ENCODE data around the gene PPM1B. TPM values are rescaled to one million over a fixed set of nuclear protein-coding genes. Genes with fewer than 3 reads are reported as not detected.

PPM1B gene
- total and polyA plus RNA-seq, 2 donors (not counting 1 experiment from before 2014, with no cell fraction given), result 15.3 to 81.4 TPM

- peaks cover 43 to 72% of the 10 kb centered on the region in 2 donors for H3K4me1 ChIP-seq (ENCODE audit: control insufficient read depth in 2 of 2, insufficient read depth in 2 of 2, low read length in 2 of 2)
- peaks cover 90% of the 10 kb centered on the region for H4K20me1 ChIP-seq (ENCODE audit: control insufficient read depth, insufficient read depth, low read length, poor library complexity, severe bottlenecking)
- H3K4me1 Mint-ChIP-seq, result peaks cover 69% of the 10 kb centered on the region
- no peaks in the 10 kb centered on the region for H3K27me3 Mint-ChIP-seq
- H3K79me2 ChIP-seq (ENCODE audit: control insufficient read depth, insufficient read depth, low read length), result peaks cover 100% of the 10 kb centered on the region
- H3K9me3 Mint-ChIP-seq (ENCODE audit: insufficient read depth), result no peaks in the 10 kb centered on the region
- ChIA-PET POLR2A (no interaction called here), CTCF (no interaction called here)
- no peaks in the 10 kb centered on the region for H3K27me3 ChIP-seq (replicated peaks in 1 of 4; ENCODE audit: control extremely low read depth in 1 of 4, control insufficient read depth in 3 of 4, insufficient read depth in 4 of 4, low read length in 3 of 4)
- no peak overlapping the region for H3K9ac ChIP-seq (ENCODE audit: low read length)
- no peak for TF ChIP-seq EZH2 (IDR thresholded peaks at IDR 0.05; ENCODE audit: borderline replicate concordance, insufficient read depth, low read depth, low read length, poor library complexity, severe bottlenecking)
- TF ChIP-seq, protein P1, sequence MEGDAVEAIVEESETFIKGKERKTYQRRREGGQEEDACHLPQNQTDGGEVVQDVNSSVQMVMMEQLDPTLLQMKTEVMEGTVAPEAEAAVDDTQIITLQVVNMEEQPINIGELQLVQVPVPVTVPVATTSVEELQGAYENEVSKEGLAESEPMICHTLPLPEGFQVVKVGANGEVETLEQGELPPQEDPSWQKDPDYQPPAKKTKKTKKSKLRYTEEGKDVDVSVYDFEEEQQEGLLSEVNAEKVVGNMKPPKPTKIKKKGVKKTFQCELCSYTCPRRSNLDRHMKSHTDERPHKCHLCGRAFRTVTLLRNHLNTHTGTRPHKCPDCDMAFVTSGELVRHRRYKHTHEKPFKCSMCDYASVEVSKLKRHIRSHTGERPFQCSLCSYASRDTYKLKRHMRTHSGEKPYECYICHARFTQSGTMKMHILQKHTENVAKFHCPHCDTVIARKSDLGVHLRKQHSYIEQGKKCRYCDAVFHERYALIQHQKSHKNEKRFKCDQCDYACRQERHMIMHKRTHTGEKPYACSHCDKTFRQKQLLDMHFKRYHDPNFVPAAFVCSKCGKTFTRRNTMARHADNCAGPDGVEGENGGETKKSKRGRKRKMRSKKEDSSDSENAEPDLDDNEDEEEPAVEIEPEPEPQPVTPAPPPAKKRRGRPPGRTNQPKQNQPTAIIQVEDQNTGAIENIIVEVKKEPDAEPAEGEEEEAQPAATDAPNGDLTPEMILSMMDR (IDR thresholded peaks at IDR 0.05), result no peak
- peak overlapping the region; percentile 59 for H3K4me3 Mint-ChIP-seq
- WGBS (ENCODE audit: insufficient coverage), result no CpG with 5 or more reads among the region's 3 CpGs
- intact Hi-C loops (cut with micrococcal nuclease), result loop anchor here (5.0 kb wide), 1 partner anchor 49 kb away; no protein-coding TSS in a partner anchor
- no peak overlapping the region for H3K4me3 ChIP-seq (ENCODE audit: control extremely low read depth in 1 of 5, extremely low read depth in 1 of 5, insufficient read depth in 1 of 5, low read depth in 2 of 5, low read length in 4 of 5)
- no peaks in the 10 kb centered on the region for H3K36me3 ChIP-seq (replicated peaks in 1 of 2; ENCODE audit: control extremely low read depth in 1 of 2, control insufficient read depth in 1 of 2, extremely low read depth in 1 of 2, insufficient read depth in 2 of 2, low read length in 1 of 2)
- peak overlapping the region; percentile 34 for H3K27ac Mint-ChIP-seq
- peak overlapping the region; percentile 9 to 62 for H3K27ac ChIP-seq (ENCODE audit: low read length in 2 of 2)
- H2AFZ ChIP-seq (ENCODE audit: insufficient read depth, low read depth, low read length, poor library complexity, severe bottlenecking), result no peak overlapping the region
- DNase-seq (no peak), ATAC-seq (ENCODE audit: low read depth) (no peak)
- peak overlapping the region; percentile 54 for H3K4me2 ChIP-seq (replicated peaks; ENCODE audit: low read depth, low read length, poor library complexity, severe bottlenecking)
- peaks cover 0 to 4% (median 0%) of the 10 kb centered on the region in 3 donors for H3K9me3 ChIP-seq (ENCODE audit: control extremely low read depth in 1 of 3, control insufficient read depth in 2 of 3, insufficient read depth in 1 of 3, low read length in 2 of 3)
These were observed 20.0 kb downstream of the PPM1B start for GRCh38 chr2:44188696-44189095.

- Histone ChIP-seq H3K4me2 (replicated peaks; ENCODE audit: low read depth, low read length, poor library complexity, severe bottlenecking) (peak overlapping the region; percentile 54), H3K27ac (ENCODE audit: low read length in 2 of 2) (peak overlapping the region; percentile 9 to 62), H4K20me1 (ENCODE audit: control insufficient read depth, insufficient read depth, low read length, poor library complexity, severe bottlenecking) (peaks cover 90% of the 10 kb centered on the region), H3K79me2 (ENCODE audit: control insufficient read depth, insufficient read depth, low read length) (peaks cover 100% of the 10 kb centered on the region), H2AFZ (ENCODE audit: insufficient read depth, low read depth, low read length, poor library complexity, severe bottlenecking) (no peak overlapping the region), H3K9me3 (ENCODE audit: control extremely low read depth in 1 of 3, control insufficient read depth in 2 of 3, insufficient read depth in 1 of 3, low read length in 2 of 3) (peaks cover 0 to 4% (median 0%) of the 10 kb centered on the region in 3 donors), H3K36me3 (replicated peaks in 1 of 2; ENCODE audit: control extremely low read depth in 1 of 2, control insufficient read depth in 1 of 2, extremely low read depth in 1 of 2, insufficient read depth in 2 of 2, low read length in 1 of 2) (no peaks in the 10 kb centered on the region), H3K4me1 (ENCODE audit: control insufficient read depth in 2 of 2, insufficient read depth in 2 of 2, low read length in 2 of 2) (peaks cover 43 to 69% of the 10 kb centered on the region in 2 donors), H3K4me3 (ENCODE audit: control extremely low read depth in 1 of 5, extremely low read depth in 1 of 5, insufficient read depth in 1 of 5, low read depth in 2 of 5, low read length in 4 of 5) (no peak overlapping the region), H3K27me3 (replicated peaks in 1 of 4; ENCODE audit: control extremely low read depth in 1 of 4, control insufficient read depth in 3 of 4, insufficient read depth in 4 of 4, low read length in 3 of 4) (no peaks in the 10 kb centered on the region), H3K9ac (ENCODE audit: low read length) (no peak overlapping the region)
- WGBS (ENCODE audit: insufficient coverage), result no CpG with 5 or more reads among the region's 4 CpGs
- intact Hi-C loops (cut with micrococcal nuclease), result loop anchor here (5.0 kb wide), 1 partner anchor 48 kb away; no protein-coding TSS in a partner anchor
- DNase-seq (peak; percentile 33), ATAC-seq (ENCODE audit: low read depth) (peak; percentile 31)
- H3K27me3 Mint-ChIP-seq, result no peaks in the 10 kb centered on the region
- CTCF ChIA-PET, result no interaction called here
- POLR2A ChIA-PET, result no interaction called here
- no peak for TF ChIP-seq EZH2 (IDR thresholded peaks at IDR 0.05; ENCODE audit: borderline replicate concordance, insufficient read depth, low read depth, low read length, poor library complexity, severe bottlenecking)
- TF ChIP-seq, protein P1 (IDR thresholded peaks at IDR 0.05), result no peak
- peak overlapping the region; percentile 34 for H3K27ac Mint-ChIP-seq
- H3K4me3 Mint-ChIP-seq, result peak overlapping the region; percentile 59
- H3K4me1 Mint-ChIP-seq, result peaks cover 67% of the 10 kb centered on the region
- H3K9me3 Mint-ChIP-seq (ENCODE audit: insufficient read depth), result no peaks in the 10 kb centered on the region
These were observed 20.4 kb downstream of the PPM1B start for GRCh38 chr2:44189104-44189503.
